ENCODE data around the gene ARSG.

Gene ARSG

DNA sequence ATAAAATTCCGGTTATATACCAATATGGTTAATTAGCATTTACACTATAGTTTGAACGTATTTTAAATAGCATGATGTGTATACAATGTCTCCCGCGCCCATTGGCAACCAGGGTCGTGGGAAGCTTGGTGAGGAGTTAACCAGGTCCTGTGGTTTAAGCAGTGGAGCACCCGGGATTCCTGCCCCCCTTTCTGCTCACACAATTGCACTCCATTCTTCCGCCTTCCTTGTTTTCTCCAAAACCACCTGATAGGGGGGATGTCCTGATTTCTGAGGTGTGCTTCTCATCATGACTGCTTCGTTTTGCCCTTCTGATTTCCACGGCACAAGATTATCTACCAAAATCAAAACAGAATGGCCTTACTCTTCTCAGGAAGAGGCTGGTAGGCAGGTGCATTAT, 130.2 kb downstream of the ARSG start:
- DNase-seq (ENCODE audit: low read depth): no peak
- H3K4me3 ChIP-seq (ENCODE audit: low read length): no peak overlapping the region
- TF ChIP-seq, protein P1, sequence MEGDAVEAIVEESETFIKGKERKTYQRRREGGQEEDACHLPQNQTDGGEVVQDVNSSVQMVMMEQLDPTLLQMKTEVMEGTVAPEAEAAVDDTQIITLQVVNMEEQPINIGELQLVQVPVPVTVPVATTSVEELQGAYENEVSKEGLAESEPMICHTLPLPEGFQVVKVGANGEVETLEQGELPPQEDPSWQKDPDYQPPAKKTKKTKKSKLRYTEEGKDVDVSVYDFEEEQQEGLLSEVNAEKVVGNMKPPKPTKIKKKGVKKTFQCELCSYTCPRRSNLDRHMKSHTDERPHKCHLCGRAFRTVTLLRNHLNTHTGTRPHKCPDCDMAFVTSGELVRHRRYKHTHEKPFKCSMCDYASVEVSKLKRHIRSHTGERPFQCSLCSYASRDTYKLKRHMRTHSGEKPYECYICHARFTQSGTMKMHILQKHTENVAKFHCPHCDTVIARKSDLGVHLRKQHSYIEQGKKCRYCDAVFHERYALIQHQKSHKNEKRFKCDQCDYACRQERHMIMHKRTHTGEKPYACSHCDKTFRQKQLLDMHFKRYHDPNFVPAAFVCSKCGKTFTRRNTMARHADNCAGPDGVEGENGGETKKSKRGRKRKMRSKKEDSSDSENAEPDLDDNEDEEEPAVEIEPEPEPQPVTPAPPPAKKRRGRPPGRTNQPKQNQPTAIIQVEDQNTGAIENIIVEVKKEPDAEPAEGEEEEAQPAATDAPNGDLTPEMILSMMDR (conservative IDR thresholded peaks at IDR 0.05; ENCODE audit: low read length): no peak

DNA sequence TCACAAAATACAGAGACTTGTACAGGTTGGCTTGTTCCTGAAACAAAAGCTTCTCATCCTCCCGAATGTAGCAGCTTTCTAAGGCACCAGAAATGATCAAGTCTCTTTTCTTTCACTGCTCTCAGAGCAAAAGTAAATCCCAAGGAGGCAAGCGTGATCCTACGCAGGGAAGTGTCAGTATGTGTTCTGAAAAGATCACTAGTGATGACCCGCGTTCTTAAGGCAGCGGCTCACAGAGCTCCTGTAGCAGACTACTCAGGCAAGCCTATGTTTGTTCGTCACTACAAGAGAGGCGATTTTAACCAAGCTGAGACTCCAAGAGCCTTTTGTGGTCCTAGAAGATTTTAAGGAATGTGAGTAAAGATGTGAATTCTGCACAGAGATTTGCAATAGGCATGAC, 131.5 kb downstream of the ARSG start:
- TF ChIP-seq, protein P1 (conservative IDR thresholded peaks at IDR 0.05; ENCODE audit: low read length): no peak
- H3K4me3 ChIP-seq (ENCODE audit: low read length): no peak overlapping the region
- DNase-seq (ENCODE audit: low read depth): no peak

DNA sequence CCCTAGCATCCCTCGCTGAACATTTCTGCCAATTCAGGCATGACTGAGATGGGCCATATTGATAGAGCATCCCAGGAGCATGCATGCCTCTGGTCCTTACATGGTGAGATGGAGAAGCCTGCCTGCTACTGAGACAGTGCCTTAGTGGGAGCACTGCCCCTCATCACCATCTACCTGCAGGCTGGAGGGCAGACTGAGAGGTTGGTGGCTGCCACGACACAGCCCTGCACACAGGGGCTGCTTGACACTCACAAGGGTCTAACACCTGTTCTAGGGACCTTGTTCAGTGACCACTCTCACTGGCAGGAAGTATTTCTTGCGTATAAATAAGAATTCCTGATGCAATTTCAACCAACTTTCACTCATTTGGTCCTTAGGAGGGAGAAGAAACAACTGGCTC, 132.0 kb downstream of the ARSG start:
- TF ChIP-seq, protein P1 (conservative IDR thresholded peaks at IDR 0.05; ENCODE audit: low read length): no peak
- H3K4me3 ChIP-seq (ENCODE audit: low read length): no peak overlapping the region
- no peak for DNase-seq (ENCODE audit: low read depth)

DNA sequence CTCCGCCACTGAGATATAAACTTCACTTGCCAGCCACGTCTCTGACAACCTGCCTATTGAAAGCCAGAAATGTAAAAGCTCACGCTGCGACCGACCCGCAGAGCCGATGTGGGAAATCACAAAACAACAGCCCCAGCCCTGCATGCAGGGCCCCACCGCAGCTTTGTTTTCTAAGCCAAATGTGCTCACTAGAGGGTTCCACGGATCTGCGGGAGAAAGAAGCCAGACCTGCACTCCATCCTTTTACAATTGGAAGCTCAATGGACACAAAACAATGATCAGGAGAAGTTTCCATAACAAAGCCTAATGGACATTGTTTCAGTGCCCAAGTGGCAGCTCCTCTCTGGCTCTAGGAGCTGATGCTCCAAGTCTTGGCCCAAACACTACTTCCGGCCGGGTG, 132.9 kb downstream of the ARSG start:
- no peak overlapping the region for H3K4me3 ChIP-seq (ENCODE audit: low read length)
- DNase-seq (ENCODE audit: low read depth): no peak
- TF ChIP-seq, protein P1 (conservative IDR thresholded peaks at IDR 0.05; ENCODE audit: low read length): no peak

DNA sequence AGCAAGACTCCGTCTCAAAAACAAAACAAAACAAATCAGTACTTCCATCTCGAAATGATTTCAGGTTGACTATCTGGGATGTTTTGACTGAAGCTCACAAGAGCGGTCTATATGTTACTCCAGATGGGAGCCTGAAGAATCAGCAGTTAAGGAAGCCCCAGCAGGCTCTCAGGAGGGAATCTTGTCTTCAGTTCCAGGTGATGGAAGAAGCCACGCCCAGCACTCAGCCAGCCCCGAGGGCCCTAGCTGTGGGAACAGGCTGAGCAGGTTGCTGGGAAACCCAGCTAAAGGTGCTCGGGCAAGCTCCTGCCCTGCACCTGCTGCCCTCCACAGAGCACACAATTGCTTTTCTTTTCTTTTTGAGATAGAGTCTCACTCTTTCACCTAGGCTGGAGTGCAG, 133.6 kb downstream of the ARSG start:
- TF ChIP-seq, protein P1 (conservative IDR thresholded peaks at IDR 0.05; ENCODE audit: low read length): no peak
- H3K4me3 ChIP-seq (ENCODE audit: low read length): no peak overlapping the region
- DNase-seq (ENCODE audit: low read depth): no peak

DNA sequence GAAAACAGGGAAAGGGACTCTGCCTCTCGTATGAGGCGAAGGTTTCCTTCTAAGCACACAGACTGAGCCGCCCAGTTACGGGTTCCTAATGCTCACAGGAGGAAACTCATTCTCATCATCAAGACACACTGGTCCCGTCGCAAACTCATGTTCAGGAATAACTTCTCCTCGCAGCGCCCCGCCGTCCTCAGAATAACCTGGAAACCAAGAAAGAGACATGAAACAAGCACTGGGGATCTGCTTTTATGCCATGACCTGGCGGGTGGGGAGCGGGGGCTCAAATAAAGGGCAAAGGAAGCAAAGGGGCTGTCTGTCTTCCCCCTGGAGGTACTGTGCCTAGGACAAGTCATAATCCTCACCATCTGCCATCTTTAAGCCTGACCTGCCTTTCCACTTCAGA, 134.7 kb downstream of the ARSG start:
- TF ChIP-seq, protein P1 (conservative IDR thresholded peaks at IDR 0.05; ENCODE audit: low read length): no peak
- H3K4me3 ChIP-seq (ENCODE audit: low read length): no peak overlapping the region
- no peak for DNase-seq (ENCODE audit: low read depth)

DNA sequence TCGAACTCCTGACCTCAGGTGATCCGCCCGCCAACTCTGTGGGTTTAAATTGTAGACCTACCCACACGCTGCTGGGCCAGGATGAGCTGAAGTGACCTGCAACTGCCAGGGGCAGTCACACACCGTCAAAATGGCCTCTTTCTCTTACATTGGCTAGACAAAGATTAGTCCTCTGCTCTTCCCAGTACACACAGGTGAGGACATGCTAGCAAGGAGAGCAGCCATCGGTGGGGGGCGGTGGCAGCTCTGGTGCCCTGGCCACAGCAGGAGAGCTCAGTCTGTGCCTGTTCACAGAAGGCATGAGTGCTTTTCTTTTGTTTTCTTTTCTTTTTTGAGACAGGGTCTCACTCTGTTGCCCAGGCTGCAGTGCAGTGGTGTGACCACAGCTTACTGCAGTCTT, 136.3 kb downstream of the ARSG start:
- no peak for DNase-seq (ENCODE audit: low read depth)
- no peak overlapping the region for H3K4me3 ChIP-seq (ENCODE audit: low read length)
- TF ChIP-seq, protein P1 (conservative IDR thresholded peaks at IDR 0.05; ENCODE audit: low read length): no peak

All from AG10803 (cell line).